A549 (cell line): ENCODE measurements around the gene MROH2B. TPM values are rescaled to one million over a fixed set of nuclear protein-coding genes. Genes with fewer than 3 reads are reported as not detected.

Experiments
- ATAC-seq, 2 experiments: fragments of 200-7000 bp in 1 of 2; fragments of >200 bp in 1 of 2; cut with Nextera tagmentation in 1 of 2; cut with Tn5 transposase in 1 of 2; 3 replicates each; pipeline versions ENCODE4 v1.8.0 to v1.9.1; 2018 to 2020; ENCODE audit warnings: mild to moderate bottlenecking in 1 of 2, moderate library complexity in 1 of 2
- CTCF ChIA-PET: fragments of 300-600 bp; sonication (Branson Sonifier 250); formaldehyde crosslinking; extraction: SDS; loops from one replicate; lab custom pipeline; 2021; ENCODE audit warnings: antibody characterized with exemption, inconsistent platforms; lab: Yijun Ruan, JAX
- POLR2A ChIA-PET: fragments of 350-600 bp; formaldehyde crosslinking; extraction: SDS; loops from one replicate; lab custom pipeline; 2021; ENCODE audit warnings: antibody characterized with exemption, inconsistent platforms; lab: Yijun Ruan, JAX
- DNase-seq, 2 experiments: peaks; one replicate each; pipeline versions ENCODE4 v3.0.0 to v3.0.0-alpha.2; 2011 to 2016; ENCODE audit warnings: low read depth in 1 of 2, low spot score in 1 of 2
- FAIRE-seq: peaks from 2 replicates; lab custom pipeline; 2011; peaks lifted over from hg19 to GRCh38; lab: Jason Lieb, UNC
- H3K27ac ChIP-seq, 2 experiments: fragments of >200 bp; sonication (Bioruptor Twin); formaldehyde crosslinking; 3 replicates each; pipeline ENCODE4 v1.5.1; 2016 to 2017
- H3K4me1 ChIP-seq: fragments of >200 bp; sonication (Bioruptor Twin); formaldehyde crosslinking; 3 replicates; pipeline ENCODE4 v1.6.1; 2016
- H3K4me2 ChIP-seq: fragments of >200 bp; sonication (Bioruptor Twin); formaldehyde crosslinking; 3 replicates; pipeline ENCODE4 v1.6.1; 2016
- H3K4me3 ChIP-seq: fragments of >200 bp; sonication (Bioruptor Twin); formaldehyde crosslinking; 3 replicates; pipeline ENCODE4 v1.5.1; 2016
- H3K9me3 ChIP-seq: fragments of >200 bp; sonication (Bioruptor Twin); formaldehyde crosslinking; 3 replicates; pipeline ENCODE4 v1.6.1; 2016
- CBX2 ChIP-seq: fragments of 200-600 bp; sonication (generic); IDR thresholded peaks from 2 replicates; pipeline ENCODE4 v1.6.1; 2016; ENCODE audit warnings: low read depth, mild to moderate bottlenecking, borderline replicate concordance
- CEBPB ChIP-seq, 2 experiments: fragments of >200 bp in 1 of 2; sonication (Bioruptor Twin) in 1 of 2; formaldehyde crosslinking in 1 of 2; IDR thresholded peaks; 2 replicates each; pipeline ENCODE4 v1.6.1; 2012 to 2016
- CHD2 ChIP-seq: fragments of 150-350 bp; IDR thresholded peaks from 2 replicates; pipeline ENCODE4 v1.6.1; 2014; ENCODE audit warnings: low read length; ENCODE audit not compliant: partially characterized antibody
- E2F6 ChIP-seq: IDR thresholded peaks from 2 replicates; pipeline ENCODE4 v1.6.1; 2012; ENCODE audit warnings: low read depth, borderline replicate concordance
- EHF ChIP-seq: fragments of 250-450 bp; sonication (Bioruptor Pico); IDR thresholded peaks from 2 replicates; pipeline ENCODE4 v1.5.0; 2020; ENCODE audit warnings: mild to moderate bottlenecking
- EHMT2 ChIP-seq: fragments of 200-600 bp; sonication (generic); IDR thresholded peaks from 2 replicates; pipeline ENCODE4 v1.6.1; 2016; ENCODE audit warnings: antibody characterized with exemption, low read depth, mild to moderate bottlenecking, moderate library complexity
- EP300 ChIP-seq, 2 experiments: fragments of >200 bp; sonication (Bioruptor Twin); formaldehyde crosslinking; IDR thresholded peaks; 2 replicates in 1 of 2; 3 replicates in 1 of 2; pipeline ENCODE4 v1.6.1; 2016 to 2017
- FOSB ChIP-seq: fragments of 250-450 bp; sonication (Bioruptor Pico); IDR thresholded peaks from 2 replicates; pipeline ENCODE4 v1.5.0; 2020; ENCODE audit warnings: mild to moderate bottlenecking, moderate library complexity
- FOSL2 ChIP-seq, 2 experiments: fragments of 450-650 bp in 1 of 2; fragments of >200 bp in 1 of 2; sonication (Bioruptor Twin) in 1 of 2; formaldehyde crosslinking; IDR thresholded peaks; 2 replicates each; pipeline versions ENCODE4 v1.5.0 to v1.6.1; 2016 to 2020; ENCODE audit warnings: mild to moderate bottlenecking in 1 of 2, moderate library complexity in 1 of 2
- FOXS1 ChIP-seq: fragments of 250-450 bp; sonication (Bioruptor Pico); IDR thresholded peaks from 2 replicates; pipeline ENCODE4 v1.5.0; 2020; ENCODE audit warnings: mild to moderate bottlenecking, moderate library complexity
- HMGXB4 ChIP-seq: fragments of 250-450 bp; sonication (Bioruptor Pico); IDR thresholded peaks from 2 replicates; pipeline ENCODE4 v1.5.0; 2021; ENCODE audit warnings: mild to moderate bottlenecking, moderate library complexity, borderline replicate concordance
- HOXA7 ChIP-seq: fragments of 250-450 bp; sonication (Bioruptor Pico); IDR thresholded peaks from 2 replicates; pipeline ENCODE4 v1.5.0; 2020; ENCODE audit warnings: mild to moderate bottlenecking, moderate library complexity
- HOXB5 ChIP-seq: fragments of 250-450 bp; sonication (Bioruptor Pico); IDR thresholded peaks from 2 replicates; pipeline ENCODE4 v1.5.0; 2020; ENCODE audit warnings: mild to moderate bottlenecking, moderate library complexity
- JUN ChIP-seq, 2 experiments: fragments of >200 bp; sonication (Bioruptor Twin); formaldehyde crosslinking; IDR thresholded peaks; 2 replicates in 1 of 2; 3 replicates in 1 of 2; pipeline ENCODE4 v1.6.1; 2016 to 2017
- KDM5A ChIP-seq: fragments of 200-600 bp; sonication (generic); IDR thresholded peaks from 2 replicates; pipeline ENCODE4 v1.6.1; 2016; ENCODE audit warnings: antibody characterized with exemption, mild to moderate bottlenecking
- MAFK ChIP-seq: fragments of 450-650 bp; IDR thresholded peaks from 2 replicates; pipeline ENCODE4 v1.6.1; 2014; ENCODE audit not compliant: partially characterized antibody
- MAX ChIP-seq: IDR thresholded peaks from 2 replicates; pipeline ENCODE4 v1.6.1; 2012
- MAZ ChIP-seq: fragments of 150-350 bp; IDR thresholded peaks from 2 replicates; pipeline ENCODE4 v1.6.1; 2014; ENCODE audit warnings: antibody characterized with exemption, low read depth, low read length, borderline replicate concordance
- NFE2L2 ChIP-seq: fragments of 150-350 bp; conservative IDR thresholded peaks from 2 replicates; pipeline ENCODE4 v1.6.1; 2014; ENCODE audit warnings: low read length
- NR3C1 ChIP-seq: fragments of >200 bp; sonication (Bioruptor Twin); formaldehyde crosslinking; IDR thresholded peaks from 3 replicates; pipeline ENCODE4 v1.6.1; 2017
- PHF8 ChIP-seq: fragments of 200-600 bp; sonication (generic); IDR thresholded peaks from 2 replicates; pipeline ENCODE4 v1.6.1; 2016; ENCODE audit warnings: low read depth, mild to moderate bottlenecking, antibody characterized with exemption, moderate library complexity, borderline replicate concordance
- RCOR1 ChIP-seq: fragments of 150-350 bp; IDR thresholded peaks from 2 replicates; pipeline ENCODE4 v1.6.1; 2014; ENCODE audit warnings: antibody characterized with exemption, low read length, low read depth
- RFX5 ChIP-seq: fragments of 450-650 bp; IDR thresholded peaks from 2 replicates; pipeline ENCODE4 v1.7.1; 2014; ENCODE audit warnings: antibody characterized with exemption, mild to moderate bottlenecking, moderate library complexity
- SMC3 ChIP-seq: fragments of >200 bp; sonication (Bioruptor Twin); formaldehyde crosslinking; IDR thresholded peaks from 3 replicates; pipeline ENCODE4 v1.6.1; 2018; ENCODE audit warnings: inconsistent platforms
- SREBF2 ChIP-seq: fragments of 450-650 bp; IDR thresholded peaks from 2 replicates; pipeline ENCODE4 v1.6.1; 2014; ENCODE audit warnings: mild to moderate bottlenecking, moderate library complexity
- TFCP2L1 ChIP-seq: fragments of 250-450 bp; sonication (Bioruptor Pico); IDR thresholded peaks from 2 replicates; pipeline ENCODE4 v1.5.0; 2021; ENCODE audit warnings: mild to moderate bottlenecking
- USF2 ChIP-seq: fragments of 450-650 bp; IDR thresholded peaks from 2 replicates; pipeline ENCODE4 v1.6.1; 2014; ENCODE audit warnings: antibody characterized with exemption
- ZFP36 ChIP-seq: fragments of 450-650 bp; IDR thresholded peaks from 2 replicates; pipeline ENCODE4 v1.6.1; 2014; ENCODE audit warnings: borderline replicate concordance; ENCODE audit not compliant: partially characterized antibody
- ZSCAN20 ChIP-seq: fragments of 250-450 bp; sonication (Bioruptor Pico); IDR thresholded peaks from 2 replicates; pipeline ENCODE4 v1.8.0; 2022; ENCODE audit warnings: mild to moderate bottlenecking, moderate library complexity
- WGBS: methylation state at CpG from one replicate; pipeline ENCODE4 v1.1.6; 2017; ENCODE audit errors: missing lambda C conversion rate; 5-methylcytosine and 5-hydroxymethylcytosine counted together
- polyA plus RNA-seq, 4 experiments: library from polyadenylated mRNA; depleted of rRNA in 3 of 4; stranded (reverse); fragments of >200 nt; fragmentation: RNase III in 1 of 4; extraction: RNeasy Plus Mini Kit Qiagen cat#74134 plus additional on column Dnase treatment in 1 of 4; gene quantifications; 2 replicates in 3 of 4; 3 replicates in 1 of 4; pipeline ENCODE4 v1.2.3, GENCODE V29; 2011 to 2017
- TF ChIP-seq, protein P1 (sequence below): fragments of >200 bp; sonication (Bioruptor Twin); formaldehyde crosslinking; IDR thresholded peaks from 2 replicates; pipeline ENCODE4 v1.6.1; 2016

The MROH2B gene
- polyA plus RNA-seq, 2 of the 4 experiments (the other 2 are of a cell fraction) = not detected

DNA sequence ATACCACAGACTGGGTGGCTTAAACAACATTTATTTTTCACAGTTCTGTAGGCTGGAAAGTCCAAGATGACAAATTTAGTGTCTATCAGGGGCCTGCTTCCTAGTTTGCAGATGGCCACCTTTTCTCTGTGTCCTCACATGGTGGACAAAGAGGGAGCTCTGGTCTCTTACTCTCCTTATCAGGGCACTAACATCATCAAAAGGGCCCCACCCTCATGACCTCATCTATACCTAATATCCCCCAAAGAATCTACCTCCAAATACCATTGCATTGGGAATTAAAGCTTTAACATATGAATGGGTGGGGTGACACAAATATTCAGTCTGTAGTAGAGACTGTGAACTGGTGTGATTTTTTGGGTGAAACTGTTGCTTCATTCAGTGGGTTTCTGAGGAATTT is 83.8 kb downstream of the MROH2B start:
- TF ChIP-seq MAZ (no peak), EHMT2 (no peak), HOXB5 (CRISPR knock-in tag) (no peak), TFCP2L1 (no peak), USF2 (no peak), HOXA7 (CRISPR knock-in tag) (no peak), KDM5A (no peak), E2F6 (no peak), ZSCAN20 (no peak), EHF (no peak), NFE2L2 (no peak), PHF8 (no peak), CHD2 (no peak), NR3C1 (no peak), RCOR1 (no peak)
- TF ChIP-seq, protein P1, sequence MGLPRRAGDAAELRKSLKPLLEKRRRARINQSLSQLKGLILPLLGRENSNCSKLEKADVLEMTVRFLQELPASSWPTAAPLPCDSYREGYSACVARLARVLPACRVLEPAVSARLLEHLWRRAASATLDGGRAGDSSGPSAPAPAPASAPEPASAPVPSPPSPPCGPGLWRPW = no peak
- TF ChIP-seq, all 56 proteins: peak for 0
- Histone ChIP-seq H3K4me3 (no peak overlapping the region), H3K27ac (no peak overlapping the region), H3K9me3 (no peaks in the 10 kb centered on the region), H3K4me1 (no peaks in the 10 kb centered on the region), H3K4me2 (no peak overlapping the region)
- FAIRE-seq (no peak), ATAC-seq (no peak), DNase-seq (no peak)
- CTCF ChIA-PET = interaction anchor here (0.6 to 1.1 kb wide), 2 partner anchors 10 to 13 kb away, joined by 3 to 4 read pairs; no protein-coding TSS in a partner anchor
- POLR2A ChIA-PET = no interaction called here

DNA sequence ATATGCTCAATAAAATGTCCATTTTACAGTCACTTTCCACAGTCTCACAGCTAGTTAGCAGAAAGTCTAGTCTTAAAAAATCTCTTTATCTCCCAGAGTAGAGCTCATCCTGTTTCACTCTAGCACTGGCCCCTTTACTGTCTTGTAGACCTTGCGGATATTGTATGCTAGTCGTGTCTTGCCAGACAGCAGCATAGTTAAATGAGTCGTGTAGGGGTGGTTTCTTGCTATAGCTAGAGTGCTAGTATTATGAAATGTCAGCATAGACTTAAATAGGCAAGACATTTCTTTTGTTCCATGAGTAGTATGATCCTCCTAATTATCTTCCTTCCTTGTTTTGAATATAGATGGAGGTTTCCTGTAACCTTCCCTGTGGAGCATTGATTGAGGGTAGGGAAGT is 84.5 kb downstream of the MROH2B start:
- Histone ChIP-seq H3K9me3 (no peaks in the 10 kb centered on the region), H3K27ac (no peak overlapping the region), H3K4me3 (no peak overlapping the region), H3K4me1 (no peaks in the 10 kb centered on the region), H3K4me2 (no peak overlapping the region)
- TF ChIP-seq MAX = no peak
- TF ChIP-seq RFX5 = no peak
- TF ChIP-seq CEBPB (IDR thresholded peaks at IDR 0.05) = no peak
- TF ChIP-seq CBX2 = no peak
- TF ChIP-seq SREBF2 = no peak
- no peak for TF ChIP-seq ZFP36
- TF ChIP-seq HMGXB4 (CRISPR knock-in tag) = no peak
- TF ChIP-seq, protein P1 = no peak
- no peak for TF ChIP-seq RCOR1
- no peak for TF ChIP-seq MAFK
- no peak for TF ChIP-seq SMC3
- no peak for TF ChIP-seq EP300 (IDR thresholded peaks at IDR 0.05)
- no peak for TF ChIP-seq JUN (IDR thresholded peaks at IDR 0.05)
- no peak for TF ChIP-seq FOSB
- TF ChIP-seq NFE2L2 = no peak
- no peak for TF ChIP-seq NR3C1
- no peak for TF ChIP-seq FOXS1
- TF ChIP-seq FOSL2 (IDR thresholded peaks at IDR 0.05) = no peak
- no peak for TF ChIP-seq FOSL2 (CRISPR knock-in tag; IDR thresholded peaks at IDR 0.05)
- DNase-seq (no peak), FAIRE-seq (no peak), ATAC-seq (no peak)
- 49% methylated on average over 3 of the region's 3 CpGs for WGBS
- POLR2A ChIA-PET = no interaction called here
- CTCF ChIA-PET = interaction anchor here (1.1 kb wide), 1 partner anchor 9 kb away, joined by 3 read pairs; no protein-coding TSS in a partner anchor
